ENCODE results near the gene BST1. TPM values are rescaled to one million over a fixed set of nuclear protein-coding genes. Genes with fewer than 3 reads are reported as not detected.

BST1 gene
- total RNA-seq, 2 donors from 2014 or later, result 0.99 to 1.6 TPM

- Histone ChIP-seq H3K36me3 (replicated peaks in 1 of 2; ENCODE audit: insufficient read depth in 1 of 2, low read depth in 2 of 2) (no peaks in the 10 kb centered on the region), H3K27me3 (no peaks in the 10 kb centered on the region), H3K4me1 (no peaks in the 10 kb centered on the region), H3K9me3 (no peaks in the 10 kb centered on the region), H3K4me3 (no peak overlapping the region), H3K27ac (no peak overlapping the region)
- 75 to 88% methylated on average over 1 of the region's 1 CpG for WGBS, 2 donors
- ATAC-seq, result no peak
- DNase-seq, result no peak
- TF ChIP-seq CTCF (IDR thresholded peaks at IDR 0.05) (no peak), POLR2A (IDR thresholded peaks at IDR 0.05) (no peak)
- intact Hi-C loops (cut with DNase I), result no loop called here
Observed at GRCh38 chr4:15668566-15669435, 34.1 kb upstream of the BST1 start.

- ATAC-seq (no peak), DNase-seq (no peak)
- intact Hi-C loops (cut with DNase I), result no loop called here
Observed at GRCh38 chr4:15670576-15670975, 32.3 kb upstream of the BST1 start.

GRCh38 chr4:15672101-15672500 lies 30.8 kb upstream of the BST1 start:
- H3K27me3 ChIP-seq, result no peaks in the 10 kb centered on the region
- no peaks in the 10 kb centered on the region for H3K36me3 ChIP-seq (replicated peaks in 1 of 2; ENCODE audit: insufficient read depth in 1 of 2, low read depth in 2 of 2)
- TF ChIP-seq CTCF (IDR thresholded peaks at IDR 0.05), result no peak
- TF ChIP-seq POLR2A (IDR thresholded peaks at IDR 0.05), result no peak
- H3K4me3 ChIP-seq, result no peak overlapping the region
- peaks cover 2% of the 10 kb centered on the region for H3K4me1 ChIP-seq
- 85 to 100% methylated on average over 3 of the region's 3 CpGs for WGBS, 2 donors
- intact Hi-C loops (cut with DNase I), result no loop called here
- ATAC-seq (no peak), DNase-seq (no peak)
- no peaks in the 10 kb centered on the region for H3K9me3 ChIP-seq
- H3K27ac ChIP-seq, result no peak overlapping the region

More at GRCh38 chr4:15670576-15670975, 32.3 kb upstream of the BST1 start:
- Histone ChIP-seq H3K4me3 (no peak overlapping the region), H3K27me3 (no peaks in the 10 kb centered on the region), H3K36me3 (replicated peaks in 1 of 2; ENCODE audit: insufficient read depth in 1 of 2, low read depth in 2 of 2) (no peaks in the 10 kb centered on the region), H3K27ac (no peak overlapping the region), H3K9me3 (no peaks in the 10 kb centered on the region), H3K4me1 (no peaks in the 10 kb centered on the region)
- 87 to 89% methylated on average over 3 of the region's 3 CpGs for WGBS, 2 donors
- TF ChIP-seq POLR2A (IDR thresholded peaks at IDR 0.05), result no peak
- TF ChIP-seq CTCF (IDR thresholded peaks at IDR 0.05), result no peak

- no peak for ATAC-seq
- Histone ChIP-seq H3K4me3 (no peak overlapping the region), H3K36me3 (replicated peaks in 1 of 2; ENCODE audit: insufficient read depth in 1 of 2, low read depth in 2 of 2) (no peaks in the 10 kb centered on the region), H3K4me1 (peaks cover 9% of the 10 kb centered on the region), H3K9me3 (no peaks in the 10 kb centered on the region), H3K27ac (no peak overlapping the region), H3K27me3 (no peaks in the 10 kb centered on the region)
- TF ChIP-seq CTCF (IDR thresholded peaks at IDR 0.05) (no peak), POLR2A (IDR thresholded peaks at IDR 0.05) (no peak)
- no peak for DNase-seq
- WGBS, 2 donors, result 96 to 100% methylated on average over 1 of the region's 1 CpG
- intact Hi-C loops (cut with DNase I), result no loop called here
Observed at GRCh38 chr4:15673337-15673736, 29.5 kb upstream of the BST1 start.

GRCh38 chr4:15674046-15674445 lies 28.8 kb upstream of the BST1 start:
- DNase-seq (no peak), ATAC-seq (no peak)
- Histone ChIP-seq H3K27me3 (no peaks in the 10 kb centered on the region), H3K36me3 (replicated peaks in 1 of 2; ENCODE audit: insufficient read depth in 1 of 2, low read depth in 2 of 2) (no peaks in the 10 kb centered on the region), H3K4me1 (peaks cover 9% of the 10 kb centered on the region), H3K27ac (no peak overlapping the region), H3K9me3 (no peaks in the 10 kb centered on the region), H3K4me3 (no peak overlapping the region)
- intact Hi-C loops (cut with DNase I), result no loop called here
- WGBS, 2 donors, result 69 to 91% methylated on average over 2 of the region's 2 CpGs
- no peak for TF ChIP-seq POLR2A (IDR thresholded peaks at IDR 0.05)
- TF ChIP-seq CTCF (IDR thresholded peaks at IDR 0.05), result no peak

Data from body of pancreas (tissue), 4 donors.